GM18951 (cell line): Measurements from ENCODE around the gene ACD.

Experiments
- POLR2A ChIP-seq: IDR thresholded peaks from 4 replicates; pipeline ENCODE4 v1.6.1; 2011; ENCODE audit warnings: mild to moderate bottlenecking; ENCODE audit not compliant: insufficient read length, insufficient read depth; ENCODE audit errors: extremely low read depth
- in situ Hi-C: fragments of 300-500 bp; cut with MboI; formaldehyde crosslinking; loops from one replicate; pipeline ENCODE4 v1.12.0; 2022; ENCODE audit warnings: low sequenced_read_pairs, mixed read lengths, inconsistent platforms; ENCODE audit not compliant: unreplicated experiment

Gene ACD

DNA sequence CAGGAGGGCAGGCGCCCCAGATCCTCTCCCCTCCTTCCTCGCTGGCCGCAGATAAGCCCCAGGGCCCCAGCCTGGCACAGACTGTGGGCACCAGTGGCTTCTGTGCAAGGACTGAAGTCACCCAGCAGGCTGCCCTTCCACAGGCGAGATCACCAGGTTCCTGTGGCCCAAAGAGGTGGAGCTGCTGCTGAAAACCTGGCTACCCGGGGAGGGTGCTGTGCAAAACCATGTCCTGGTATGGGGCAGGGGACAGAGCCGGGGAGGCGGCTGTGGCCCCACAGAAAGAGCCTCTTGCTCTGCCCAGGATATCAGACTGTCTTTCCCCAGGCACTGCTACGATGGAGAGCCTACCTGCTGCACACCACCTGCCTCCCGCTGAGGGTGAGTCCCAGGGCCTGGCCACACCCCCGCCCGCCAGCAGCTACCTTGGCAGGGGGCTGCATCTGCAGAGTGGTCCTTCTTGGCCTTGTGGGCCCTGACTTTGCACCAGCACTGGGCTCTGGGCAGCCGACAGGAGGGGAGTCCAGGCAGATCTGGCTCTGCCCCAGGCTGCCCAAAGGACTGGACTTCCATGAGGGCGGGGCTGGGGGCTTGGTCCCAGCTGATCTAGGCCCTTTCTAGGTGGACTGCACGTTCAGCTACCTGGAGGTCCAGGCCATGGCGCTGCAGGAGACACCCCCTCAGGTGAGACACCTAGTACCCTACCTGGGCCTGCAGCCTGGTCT lies 14.5 kb downstream of the ACD start:
- TF ChIP-seq POLR2A, result no peak
- in situ Hi-C loops, result no loop called here

GRCh38 chr16:67644038-67644437 lies 16.0 kb downstream of the ACD start:
- no peak for TF ChIP-seq POLR2A
- in situ Hi-C loops, result loop anchor here (5.0 kb wide), 1 partner anchor 102 kb away; no protein-coding TSS in a partner anchor

- no peak for TF ChIP-seq POLR2A
- in situ Hi-C loops, result loop anchor here (5.0 kb wide), 1 partner anchor 100 kb away; no protein-coding TSS in a partner anchor
Observed at GRCh38 chr16:67641779-67642708, 18.0 kb downstream of the ACD start.

DNA sequence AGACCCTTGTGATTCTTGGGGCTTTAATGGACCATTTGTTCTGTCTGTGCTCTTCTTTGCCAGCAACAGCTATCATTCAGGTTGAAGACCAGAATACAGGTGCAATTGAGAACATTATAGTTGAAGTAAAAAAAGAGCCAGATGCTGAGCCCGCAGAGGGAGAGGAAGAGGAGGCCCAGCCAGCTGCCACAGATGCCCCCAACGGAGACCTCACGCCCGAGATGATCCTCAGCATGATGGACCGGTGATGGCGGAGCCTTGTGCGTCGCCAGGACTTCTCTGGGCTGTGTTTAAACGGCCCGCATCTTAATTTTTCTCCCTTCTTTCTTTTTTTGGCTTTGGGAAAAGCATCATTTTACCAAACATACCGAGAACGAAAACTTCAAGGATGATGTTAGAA lies 22.4 kb downstream of the ACD start:
- no peak for TF ChIP-seq POLR2A

GRCh38 chr16:67636713-67637112 lies 23.3 kb downstream of the ACD start:
- in situ Hi-C loops, result no loop called here
- TF ChIP-seq POLR2A, result no peak

More for the DNA sequence above, 22.4 kb downstream of the ACD start:
- in situ Hi-C loops, result no loop called here

GRCh38 chr16:67632415-67633172 lies 27.5 kb downstream of the ACD start:
- TF ChIP-seq POLR2A, result no peak
- in situ Hi-C loops, result no loop called here

GRCh38 chr16:67628216-67628615 lies 31.8 kb downstream of the ACD start:
- TF ChIP-seq POLR2A, result no peak
- in situ Hi-C loops, result no loop called here

DNA sequence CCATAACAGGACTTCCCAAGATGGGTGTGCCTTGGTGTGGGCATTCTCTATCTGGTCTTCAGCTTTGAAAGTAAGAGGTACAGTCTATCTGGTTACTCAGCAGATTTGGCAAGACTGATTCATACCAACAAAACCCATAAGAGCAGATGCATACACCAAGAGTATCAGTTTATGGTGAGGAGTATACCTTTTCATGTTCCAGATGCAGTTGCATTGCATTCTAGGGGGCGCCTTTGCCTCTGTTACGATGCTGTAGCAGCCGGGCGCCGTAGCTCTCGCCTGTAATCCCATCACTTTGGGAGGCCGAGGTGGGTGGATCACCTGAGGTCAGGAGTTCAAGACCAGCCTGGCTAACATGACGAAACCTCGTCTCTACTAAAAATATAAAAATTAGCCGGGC lies 46.3 kb downstream of the ACD start:
- in situ Hi-C loops, result no loop called here
- no peak for TF ChIP-seq POLR2A

DNA sequence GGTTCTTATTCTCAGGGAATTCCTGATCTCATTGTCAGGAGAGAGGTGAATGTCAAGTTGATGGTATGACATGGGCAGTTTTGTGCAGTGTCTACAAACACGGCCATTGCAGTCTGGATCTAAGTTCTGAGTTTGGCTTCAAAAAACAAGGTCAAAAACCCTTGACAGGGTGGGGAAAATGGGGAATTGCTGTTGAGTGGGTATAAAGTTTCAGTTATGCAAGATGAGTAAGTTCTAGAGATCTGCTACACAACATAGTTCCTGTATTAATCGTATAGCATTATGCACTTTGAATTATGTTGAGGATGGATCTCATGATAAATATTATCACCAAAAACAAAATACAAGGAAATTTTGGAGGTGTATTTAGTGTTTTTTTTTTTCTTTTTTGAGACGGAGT lies 51.7 kb downstream of the ACD start:
- TF ChIP-seq POLR2A, result no peak
- in situ Hi-C loops, result no loop called here
